Activated T-helper 1 cell treated with Interleukin-2 at 50 U/mL for 16 hours (primary cell): ENCODE measurements around the gene UBE3A.
"Not testable (repeated sequence)": the region's sequence is repeated elsewhere in the genome, so short reads cannot be mapped to it uniquely, and the experiment has no call there.

ENCODE experiments used
- DNase-seq: peaks from one replicate; pipeline ENCODE4 v3.0.0-alpha.2; 2020; ENCODE audit warnings: low read depth

UBE3A gene

DNA sequence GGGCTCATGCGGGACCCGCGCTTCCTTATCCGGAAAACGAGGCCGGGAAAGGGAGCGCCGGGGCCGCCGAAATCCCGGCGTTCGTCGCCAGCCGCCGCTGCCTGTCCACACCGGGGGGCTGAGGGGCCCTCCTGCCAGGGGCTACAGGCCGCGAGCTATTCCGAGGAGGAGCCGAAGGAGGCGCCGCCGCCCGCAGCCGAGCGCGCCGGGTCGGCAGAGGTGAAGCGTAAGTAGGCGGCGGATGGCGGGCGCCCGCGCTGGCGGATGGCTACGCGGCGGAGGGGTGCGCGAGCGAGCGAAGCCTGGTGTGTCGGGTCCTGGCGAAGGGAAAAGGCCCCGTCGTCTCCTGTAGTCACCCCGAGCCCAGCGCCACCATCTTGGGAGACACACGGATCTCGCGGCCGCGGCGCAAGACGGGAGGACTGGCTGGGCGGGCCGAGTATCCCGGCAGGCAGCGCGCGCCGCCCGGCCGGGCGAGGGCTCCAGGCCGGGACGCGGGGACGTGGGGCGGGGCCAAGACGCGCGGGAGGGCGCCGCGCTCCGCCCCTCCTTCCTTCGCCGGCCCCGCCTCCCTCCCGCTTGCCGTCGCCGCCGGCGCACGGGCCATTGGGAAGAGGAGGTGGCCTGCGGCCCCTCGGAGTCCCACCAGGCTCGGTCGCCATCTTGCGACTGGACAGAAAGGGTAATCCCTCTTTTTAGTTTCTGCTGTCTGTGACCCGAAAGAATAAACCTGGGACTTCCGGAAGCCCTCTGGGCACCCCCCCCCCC lies at the start of gene UBE3A:
UBE3A (minus strand) TSS at position 424 of the 768 bp plus-strand sequence. CDS start 29,917 bp downstream, outside the sequence.
- peak; percentile 82 for DNase-seq

DNA sequence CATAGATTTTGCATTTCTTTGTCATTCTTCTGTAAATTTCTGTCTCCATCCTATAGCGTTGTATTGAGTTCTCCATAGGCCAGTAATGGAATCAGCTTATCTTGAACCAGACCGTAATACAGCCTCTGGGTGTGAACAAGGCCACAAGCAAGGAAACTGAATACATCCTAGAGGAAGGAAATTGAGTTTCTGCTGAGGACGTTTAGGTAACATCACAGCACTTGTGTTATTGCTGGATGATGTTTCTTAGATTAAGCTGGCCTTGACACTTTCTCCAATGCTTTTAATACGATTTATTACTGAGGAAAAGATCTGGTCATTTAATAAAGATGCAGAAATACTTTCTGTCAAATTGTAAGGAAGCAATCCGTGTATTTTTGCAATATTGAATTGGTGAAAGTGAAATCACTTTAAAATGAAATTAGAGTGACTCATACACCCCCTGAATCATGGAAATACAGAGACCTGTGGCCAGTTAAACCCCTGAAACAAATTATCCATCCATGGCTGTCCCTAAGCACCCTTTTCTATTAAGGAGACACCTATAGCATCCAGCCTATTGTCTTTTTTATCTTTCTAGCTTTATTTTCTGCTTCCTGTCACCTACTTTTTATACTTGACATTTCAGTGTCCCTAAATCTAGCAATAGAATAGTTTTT lies 48.5 kb upstream of the UBE3A start:
- DNase-seq = no peak

DNA sequence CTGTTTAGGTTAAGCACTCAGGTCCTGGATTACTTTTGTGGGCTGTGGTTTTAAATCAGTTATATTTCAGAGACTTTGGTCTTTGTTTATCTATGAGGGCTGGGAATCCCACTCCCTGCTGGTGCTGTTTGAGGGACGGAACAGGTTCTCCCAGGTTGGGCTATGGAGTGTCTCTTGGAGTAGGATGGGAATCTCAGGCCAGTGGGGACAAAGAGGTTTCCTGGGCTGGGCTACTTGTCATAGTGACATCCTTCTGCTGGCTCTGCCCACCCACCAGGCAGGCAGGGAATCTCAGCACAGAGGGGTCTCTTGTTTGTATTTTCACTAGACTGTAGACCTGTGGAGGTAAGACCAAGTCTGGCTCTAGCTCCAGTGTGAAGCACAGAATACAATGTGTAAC lies 47.2 kb upstream of the UBE3A start:
- DNase-seq = no peak

DNA sequence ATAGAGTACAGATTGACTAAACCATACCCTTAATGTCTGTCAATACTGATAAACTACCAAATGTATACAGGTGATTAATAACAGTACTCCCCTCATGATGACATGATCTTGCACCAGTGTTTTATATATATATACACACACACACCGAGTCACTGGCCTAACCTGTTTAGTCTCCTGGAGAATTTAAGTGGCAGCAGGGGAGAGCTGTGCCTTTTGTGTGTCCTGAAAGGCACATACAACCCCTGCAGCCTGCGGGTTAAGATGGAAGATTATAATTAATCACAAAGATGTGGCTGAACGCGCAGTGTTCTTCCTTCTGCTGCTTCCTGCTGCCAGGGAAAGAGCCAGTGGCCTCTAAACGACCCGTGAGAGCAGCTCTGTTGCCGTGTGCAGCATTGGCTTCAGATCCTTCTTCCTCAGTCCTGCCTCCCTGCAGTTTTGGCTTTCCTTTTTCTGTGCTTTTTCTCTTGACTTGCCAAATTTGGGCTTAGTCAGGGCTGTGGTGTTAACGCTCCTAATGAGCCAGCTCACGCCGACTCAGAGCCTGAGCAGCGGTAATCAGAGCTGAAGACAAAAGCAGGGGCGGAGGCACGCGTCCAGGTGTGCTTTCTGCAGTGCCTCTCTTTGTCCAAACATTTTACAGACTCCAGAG lies 42.5 kb upstream of the UBE3A start:
- DNase-seq = no peak

DNA sequence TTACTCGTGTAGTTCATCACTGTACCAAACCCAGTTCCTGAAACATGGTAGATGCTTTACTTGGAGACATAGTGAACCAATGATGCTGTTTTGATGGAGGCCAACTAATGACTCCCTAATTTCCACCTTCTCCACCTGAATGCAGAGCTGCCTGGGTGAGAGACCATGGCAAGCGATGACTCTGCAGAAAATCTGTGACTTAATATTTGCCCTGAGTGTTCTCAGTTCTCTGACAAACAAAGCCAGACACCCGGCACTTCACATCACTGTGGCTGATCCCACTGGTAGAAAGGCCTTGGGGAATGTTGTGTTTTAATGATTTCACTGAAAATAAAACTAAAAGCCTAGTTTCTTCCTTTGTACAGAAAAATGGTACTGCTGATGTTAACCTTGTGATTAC lies 39.5 kb upstream of the UBE3A start:
- no peak for DNase-seq

DNA sequence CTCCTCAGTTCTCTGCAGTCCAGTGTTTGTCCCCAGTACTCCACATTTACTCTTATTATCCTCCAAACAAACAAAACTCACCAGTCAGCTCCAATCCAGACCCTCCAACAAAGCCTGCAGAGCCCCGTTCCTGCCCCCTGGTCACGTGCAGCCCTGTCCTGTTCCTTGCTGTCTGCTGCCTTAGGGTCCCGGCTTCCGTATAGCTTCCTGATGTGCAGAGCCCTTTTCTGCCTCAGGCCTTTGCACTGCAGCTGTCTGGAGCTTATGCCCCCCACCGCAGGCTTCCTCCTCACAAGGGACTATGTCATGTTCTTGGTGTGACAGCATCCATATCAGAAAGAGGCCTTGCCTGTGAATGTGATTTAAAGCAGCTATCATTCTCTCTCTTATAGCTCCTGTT lies 39.0 kb upstream of the UBE3A start:
- DNase-seq = no peak

DNA sequence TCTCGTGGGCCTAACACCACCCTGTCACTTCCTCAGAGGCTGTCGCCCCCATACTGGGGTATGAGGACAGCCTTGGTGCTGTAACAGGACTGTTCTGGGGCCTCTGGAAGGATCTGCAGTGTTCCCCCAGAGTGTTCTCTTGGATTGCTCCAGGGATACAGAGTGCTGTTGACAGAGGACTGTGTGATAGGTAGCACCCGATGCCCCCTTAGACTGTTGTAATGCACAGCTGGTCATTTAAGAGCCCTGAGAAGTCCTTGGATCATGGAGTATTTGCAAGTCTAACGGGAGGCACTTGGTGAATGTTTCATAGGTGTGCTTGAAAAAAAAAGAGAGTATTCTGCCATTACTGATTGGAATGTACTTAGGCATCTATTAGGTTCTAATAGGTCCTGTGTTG lies 35.4 kb upstream of the UBE3A start:
- DNase-seq = no peak

DNA sequence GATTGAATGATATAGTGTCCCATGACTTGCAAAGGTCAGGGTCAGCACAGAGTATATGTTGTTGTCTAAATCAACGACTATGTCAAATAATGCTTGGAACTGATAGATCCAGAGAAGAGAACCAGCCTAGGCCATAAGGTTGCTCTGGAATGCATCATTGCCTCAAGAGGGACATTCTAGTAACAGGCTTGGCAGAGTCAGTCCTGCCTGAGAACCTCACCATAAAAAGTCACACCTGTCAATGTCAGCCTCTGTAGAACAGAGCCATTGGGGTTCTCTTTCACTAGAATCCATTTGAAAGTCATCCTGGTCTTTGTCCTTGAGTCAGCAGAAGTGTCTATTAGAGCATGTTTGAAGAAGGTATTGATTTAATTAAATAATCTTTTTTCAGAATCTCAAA lies 31.4 kb upstream of the UBE3A start:
- DNase-seq = no peak

DNA sequence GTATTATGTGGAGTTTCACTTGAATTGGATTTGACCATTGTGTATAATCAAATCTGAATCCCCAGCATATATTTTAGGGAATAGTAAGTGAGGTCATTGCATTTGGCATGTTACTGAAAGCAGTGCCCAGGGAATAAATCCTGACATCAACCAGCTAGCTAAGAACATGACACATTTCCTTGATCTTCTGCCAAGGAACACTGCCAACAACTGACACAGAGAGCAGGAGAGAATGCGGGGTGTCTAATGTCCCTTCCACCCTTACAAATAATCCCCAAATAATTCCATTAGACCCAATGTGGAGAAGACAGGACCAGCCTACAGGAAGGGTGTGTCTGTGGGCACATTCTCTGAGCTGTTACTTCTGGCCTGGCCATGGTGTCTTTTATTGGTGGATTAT lies 30.6 kb upstream of the UBE3A start:
- no peak for DNase-seq

DNA sequence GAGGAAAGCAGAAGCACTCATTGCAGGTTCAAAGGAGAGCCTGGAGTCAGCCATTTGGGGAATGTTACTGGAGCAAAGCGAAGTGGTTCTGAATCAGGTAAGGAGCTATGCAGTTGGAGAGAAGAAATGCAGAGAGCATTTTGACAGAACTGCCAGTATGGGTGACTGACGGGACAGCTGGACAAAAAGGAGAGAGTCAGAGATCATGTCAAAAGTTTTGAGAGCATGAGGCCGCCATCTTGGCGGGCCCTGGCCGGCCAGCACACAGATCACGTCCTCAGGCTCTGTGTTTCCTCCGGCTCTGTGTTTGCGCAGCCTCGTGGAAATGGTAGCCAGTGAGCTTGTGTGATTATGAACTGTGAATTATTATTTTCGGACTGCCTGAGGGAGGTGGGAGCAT lies 29.8 kb upstream of the UBE3A start:
- DNase-seq = no peak

DNA sequence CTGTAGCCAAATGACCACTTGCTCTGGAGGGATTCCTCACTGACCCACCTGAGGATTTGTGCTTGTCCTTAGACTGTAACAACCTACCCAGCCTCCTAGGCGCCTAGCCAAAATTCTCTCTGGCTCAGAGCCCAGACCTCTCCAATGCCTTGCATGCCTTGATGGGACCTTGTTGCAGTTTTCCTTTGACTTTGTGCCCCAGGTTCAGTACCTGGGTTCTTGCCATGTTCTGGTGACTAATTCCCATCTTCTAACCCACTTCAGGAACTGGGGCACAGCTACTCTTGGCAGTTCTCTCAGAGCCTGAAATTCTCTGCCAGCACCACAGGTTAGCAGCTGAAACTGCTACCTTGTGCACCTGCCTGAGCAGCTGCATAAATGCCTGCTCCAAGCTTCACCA lies 27.0 kb upstream of the UBE3A start:
- DNase-seq = no peak

DNA sequence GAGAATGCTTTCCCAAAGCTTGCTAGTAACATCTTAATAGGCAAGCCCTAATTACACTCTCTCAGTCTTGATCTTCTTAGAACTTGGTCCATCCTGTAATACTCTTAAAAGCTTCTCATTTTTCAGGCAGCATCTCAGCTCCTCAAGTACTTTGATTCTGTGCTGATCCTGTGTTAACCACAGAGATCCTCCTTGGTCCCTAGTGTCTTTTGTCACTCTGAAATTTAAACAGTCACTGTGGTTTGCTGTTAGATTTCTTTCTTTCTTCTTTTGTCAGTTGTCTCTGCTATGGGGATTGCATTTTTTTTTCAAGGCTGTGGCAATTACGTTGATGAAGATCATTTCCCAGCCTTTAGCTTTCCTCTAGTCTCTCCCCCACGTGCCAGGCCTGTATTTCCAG lies 26.0 kb upstream of the UBE3A start:
- DNase-seq = no peak

DNA sequence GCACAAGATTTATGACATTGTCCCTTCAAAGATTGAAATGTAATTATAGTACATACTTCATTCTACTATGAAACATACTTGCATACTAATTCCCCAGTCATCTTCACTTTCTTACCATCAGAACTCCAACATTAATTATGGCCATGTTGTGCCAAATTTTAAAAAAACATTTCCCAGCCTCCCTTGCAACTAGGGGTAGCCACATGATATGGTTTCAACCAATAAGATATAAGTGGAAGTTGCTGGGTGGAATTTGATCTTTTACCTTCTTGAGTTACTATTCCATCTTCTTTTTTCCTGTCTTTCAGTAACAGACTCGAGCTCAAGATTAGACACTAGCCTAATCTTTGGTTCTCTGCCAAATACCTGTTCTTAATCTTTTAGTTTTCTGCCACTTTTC lies 25.6 kb upstream of the UBE3A start:
- DNase-seq = no peak

DNA sequence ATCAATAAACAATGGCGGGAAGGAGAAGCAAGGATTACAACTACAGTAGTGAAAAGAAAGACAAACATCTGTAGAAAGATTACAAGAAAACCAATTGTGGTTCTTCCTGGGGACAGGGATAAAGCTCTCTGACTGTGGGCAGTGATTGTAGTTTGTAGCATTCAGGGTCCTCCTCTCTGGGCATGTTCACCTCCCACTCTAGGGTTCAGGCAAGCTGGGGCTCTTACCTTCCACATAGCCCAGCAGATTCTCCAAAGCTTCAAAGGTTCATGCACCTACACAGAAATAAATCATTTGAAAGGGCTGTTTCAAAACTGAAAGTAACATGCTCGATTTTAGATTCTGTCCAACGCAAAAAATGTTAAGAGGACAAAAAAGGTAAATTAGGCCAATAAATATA lies 17.4 kb upstream of the UBE3A start:
- no peak for DNase-seq

DNA sequence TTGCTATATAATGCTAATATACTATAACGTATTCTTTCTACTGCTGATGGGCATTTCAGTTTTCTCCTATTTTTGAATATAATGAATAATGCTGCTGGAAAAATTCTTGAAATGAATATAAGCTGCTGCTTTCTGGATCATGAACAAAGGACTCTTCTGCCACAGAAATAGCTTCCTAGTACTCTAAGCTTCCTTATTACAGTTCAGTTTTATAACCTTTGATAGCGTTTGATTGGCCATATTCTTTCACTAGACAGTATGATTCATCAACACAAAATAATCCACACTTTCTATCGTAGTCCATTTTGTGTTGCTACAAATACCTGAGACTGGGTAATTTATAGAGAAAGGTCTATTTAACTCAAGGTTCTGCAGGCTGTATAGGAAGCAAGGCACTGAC lies 16.4 kb upstream of the UBE3A start:
- DNase-seq = no peak

DNA sequence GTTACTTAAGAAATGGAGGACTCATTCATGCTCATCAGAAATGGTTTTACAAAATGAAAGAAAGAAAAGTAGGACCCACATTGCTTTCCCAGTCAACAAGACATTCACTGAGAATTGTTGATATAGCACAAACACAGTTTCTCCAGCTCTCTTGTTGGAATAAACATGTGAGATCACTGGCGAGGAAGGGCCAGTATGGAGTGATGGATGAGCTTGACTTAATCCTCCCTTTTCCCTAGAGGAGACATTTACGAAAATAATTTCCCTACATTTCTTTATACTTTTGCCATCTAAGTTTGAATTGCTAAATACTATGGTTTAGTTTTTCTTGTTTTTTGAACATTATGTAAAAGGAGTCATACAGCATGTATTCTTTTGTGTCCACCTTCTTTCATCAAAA lies 15.9 kb upstream of the UBE3A start:
- no peak for DNase-seq

DNA sequence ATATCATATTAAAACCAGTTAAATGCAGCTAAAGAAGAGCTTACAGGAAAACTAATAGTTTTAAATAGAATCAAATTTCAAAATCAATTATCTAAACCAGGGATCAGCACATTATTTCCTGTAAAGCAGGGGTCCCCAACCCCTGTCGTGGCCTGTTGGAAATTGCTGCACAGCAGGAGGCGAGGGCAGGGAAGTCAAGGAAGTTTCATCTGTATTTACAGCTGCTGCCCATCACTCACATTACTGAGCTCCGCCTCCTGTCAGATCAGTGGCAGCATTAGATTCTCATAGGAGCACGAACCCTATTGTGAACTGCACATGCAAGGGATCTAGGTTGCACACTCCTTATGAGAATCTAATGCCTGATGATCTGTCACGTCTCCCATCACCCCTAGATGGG lies 14.4 kb upstream of the UBE3A start:
- not testable (repeated sequence) for DNase-seq

DNA sequence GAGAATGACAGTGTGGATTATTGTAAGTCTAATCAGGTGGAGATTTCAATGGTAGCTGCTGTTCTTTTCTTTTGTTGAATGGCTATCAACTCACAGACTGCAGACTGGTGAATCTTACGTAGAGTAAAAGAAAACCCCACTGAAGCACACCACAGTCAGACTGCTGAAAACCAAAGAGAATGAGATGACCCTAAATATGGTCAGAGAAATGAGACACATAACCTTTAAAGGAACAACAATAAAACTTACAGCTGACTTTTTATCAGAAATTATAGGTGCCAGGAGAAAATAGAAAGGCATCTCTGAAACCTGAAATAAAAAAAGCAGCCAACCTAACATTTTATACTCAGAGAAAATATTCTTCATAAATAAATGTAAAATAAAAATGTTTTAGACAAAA lies 12.7 kb upstream of the UBE3A start:
- DNase-seq = no peak

DNA sequence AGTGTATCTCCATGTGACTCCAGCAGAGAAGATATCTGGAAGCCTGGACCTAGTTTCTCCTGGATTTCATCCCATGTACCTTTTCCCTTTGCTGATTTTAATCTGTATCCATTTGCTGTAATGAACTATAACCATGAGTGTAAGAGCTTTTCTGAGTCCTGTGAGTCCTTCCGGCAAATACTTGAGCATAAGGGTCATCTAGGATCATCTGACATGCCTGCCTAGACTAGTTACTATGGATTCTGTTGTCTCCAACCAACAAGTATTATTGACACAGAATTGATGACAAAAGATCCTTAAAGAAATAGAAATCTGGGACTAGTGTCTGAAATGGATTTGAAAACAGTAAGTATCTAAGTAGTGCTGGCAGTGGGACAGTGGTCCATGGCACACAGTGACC lies 11.3 kb upstream of the UBE3A start:
- DNase-seq = no peak

DNA sequence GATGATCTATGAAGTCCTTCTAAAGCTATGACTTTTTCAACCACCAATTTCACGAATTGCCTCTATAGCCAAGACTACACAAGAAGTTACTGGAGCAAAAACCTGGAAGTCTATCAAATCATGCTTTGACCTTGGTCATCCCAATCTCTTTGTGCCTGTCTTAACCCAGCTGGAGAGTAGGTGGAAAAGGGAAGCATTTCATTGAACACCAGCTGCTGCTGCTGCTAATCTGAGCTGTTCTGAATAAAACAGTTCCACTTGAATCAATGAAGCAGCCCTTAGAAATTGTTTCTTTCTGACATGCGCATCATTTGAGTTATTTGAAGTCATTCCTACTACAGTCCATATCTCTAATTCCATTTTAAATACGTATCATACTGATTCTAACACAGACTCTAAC lies 7.3 kb upstream of the UBE3A start:
- DNase-seq = no peak

DNA sequence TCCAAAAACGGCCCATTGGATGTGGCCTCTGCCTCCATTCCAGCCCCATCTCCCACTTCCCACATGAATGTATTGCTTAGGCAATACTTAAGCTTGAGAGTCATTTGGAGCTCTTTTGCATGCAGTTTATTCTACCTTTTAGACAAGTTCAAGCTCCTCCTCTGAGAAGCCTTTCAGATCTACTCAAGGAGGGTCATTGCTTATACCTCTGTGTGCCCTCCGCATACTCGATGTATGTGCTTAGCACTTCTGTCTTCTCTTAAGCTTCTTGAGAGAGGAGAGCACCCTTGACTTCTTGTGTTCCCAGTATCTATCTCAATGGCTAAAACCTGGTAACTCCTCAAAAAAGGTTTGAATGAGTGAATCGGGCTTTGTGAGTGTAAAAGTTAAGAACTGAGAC lies 6.6 kb upstream of the UBE3A start:
- no peak for DNase-seq

DNA sequence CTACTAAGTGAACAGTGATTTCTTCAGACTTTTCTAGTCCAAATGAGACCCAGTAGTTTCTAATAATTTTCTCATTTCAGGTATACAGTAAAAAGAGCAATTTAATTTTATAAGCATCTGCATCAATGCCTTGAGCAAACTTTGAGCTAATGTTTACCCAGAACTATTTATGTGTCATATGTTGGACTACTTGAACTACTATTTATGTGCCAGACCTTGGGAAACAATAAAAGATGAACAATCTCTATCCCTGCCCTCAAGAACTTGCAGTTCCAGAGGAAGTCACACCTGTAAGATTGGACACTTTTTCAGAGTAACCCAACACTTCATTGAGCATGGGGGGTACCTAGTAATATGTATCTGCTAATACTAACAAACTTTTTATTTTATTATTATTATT lies 2.3 kb upstream of the UBE3A start:
- DNase-seq = no peak

DNA sequence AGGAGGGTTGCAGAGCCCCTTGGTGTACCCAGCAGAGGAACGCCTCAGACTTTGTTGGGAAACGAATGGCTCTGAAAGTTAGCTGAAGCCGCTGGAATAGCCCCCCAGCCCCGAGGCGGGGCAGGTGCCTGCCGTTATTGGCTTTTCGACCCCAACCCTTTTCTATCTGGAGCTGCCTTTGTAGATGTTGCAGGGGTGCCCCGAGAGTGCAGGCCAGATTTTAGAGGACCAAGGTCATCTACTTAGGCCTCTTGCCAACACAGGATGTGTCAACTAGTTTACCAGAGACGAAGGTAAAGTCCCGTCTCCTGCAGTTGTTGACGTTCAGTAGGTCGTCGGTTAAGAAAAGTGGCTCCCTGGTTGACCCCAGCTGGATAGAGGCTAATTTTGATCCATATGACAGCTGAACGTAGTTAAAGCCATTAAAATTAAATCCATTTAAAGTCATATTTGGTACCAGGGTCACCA lies 579 bp upstream of the UBE3A start:
- peak; percentile 0 for DNase-seq
